HG03066 (cell line): Measurements from ENCODE around the gene GRB14.
"Not testable (repeated sequence)": the region's sequence is repeated elsewhere in the genome, so short reads cannot be mapped to it uniquely, and the experiment has no call there.

Source experiments
- ATAC-seq: cut with Tn5 transposase; IDR thresholded peaks from one replicate; pipeline ENCODE4 v1.9.1; 2021; ENCODE audit warnings: low read depth; ENCODE audit not compliant: unreplicated experiment

The GRB14 gene

GRCh38 chr2:164504253-164504652 lies 117.0 kb downstream of the GRB14 start:
- ATAC-seq, result no peak

- no peak for ATAC-seq
These were observed 122.4 kb downstream of the GRB14 start for GRCh38 chr2:164498836-164499235.

GRCh38 chr2:164496881-164497280 lies 124.4 kb downstream of the GRB14 start:
- ATAC-seq, result no peak

GRCh38 chr2:164496421-164496820 lies 124.9 kb downstream of the GRB14 start:
- ATAC-seq, result no peak

DNA sequence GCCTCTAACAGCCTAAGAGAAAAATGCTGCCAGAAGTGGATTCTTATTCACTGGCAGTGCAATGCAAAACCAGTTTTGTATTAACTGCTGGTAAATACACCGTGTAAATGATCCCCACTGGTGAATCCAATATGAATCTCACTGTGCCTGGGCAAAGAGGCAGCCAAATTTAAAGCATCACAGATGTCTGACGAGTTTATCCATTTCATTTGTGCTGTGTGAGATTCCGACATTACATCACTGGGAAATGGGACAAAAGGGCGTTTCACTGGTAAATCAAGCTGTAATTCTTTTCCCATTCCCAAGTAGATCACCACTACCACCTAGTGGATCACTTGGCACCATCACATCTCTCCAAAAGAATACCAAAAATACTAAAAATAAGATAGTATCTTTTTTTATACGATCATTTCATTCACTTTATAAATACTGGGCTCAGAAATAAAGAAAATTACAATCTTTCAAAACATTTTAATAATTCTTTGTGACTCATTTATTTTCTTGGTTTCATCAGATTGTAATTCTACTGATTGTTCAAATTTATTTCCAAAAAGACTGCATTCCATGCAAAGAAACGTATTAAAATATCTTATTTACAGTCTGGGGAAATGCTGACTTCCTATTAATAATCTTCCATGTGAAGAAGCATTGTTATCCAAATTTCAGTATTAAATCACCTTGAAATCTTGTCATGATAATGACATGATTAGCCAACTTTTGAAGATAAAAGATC lies 125.6 kb downstream of the GRB14 start:
- ATAC-seq, result no peak

- no peak for ATAC-seq
These were observed 135.7 kb downstream of the GRB14 start for GRCh38 chr2:164485541-164485940.

GRCh38 chr2:164479460-164479859 lies 141.8 kb downstream of the GRB14 start:
- ATAC-seq, result no peak

DNA sequence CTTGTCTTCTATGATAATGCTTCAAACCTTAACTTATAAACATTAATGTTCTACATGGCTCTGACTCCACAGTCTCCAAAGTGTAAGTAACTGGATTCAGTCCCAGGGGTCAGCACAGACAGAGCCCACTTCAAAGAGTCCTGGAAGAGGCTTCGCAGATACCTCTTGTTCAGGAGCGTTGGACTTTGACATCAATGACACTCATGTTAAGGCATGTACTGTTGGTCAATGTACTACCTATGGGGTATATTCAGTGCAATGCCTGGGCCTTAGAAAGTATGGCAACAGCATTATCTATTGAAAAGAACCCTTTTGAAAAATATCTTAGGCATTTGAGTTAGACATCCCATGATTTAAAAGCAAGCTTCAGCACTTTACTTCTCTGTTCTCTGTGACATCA lies 143.1 kb downstream of the GRB14 start:
- ATAC-seq, result no peak

- ATAC-seq, result no peak
These were observed 146.4 kb downstream of the GRB14 start for GRCh38 chr2:164474873-164475272.

GRCh38 chr2:164473021-164473420 lies 148.3 kb downstream of the GRB14 start:
- ATAC-seq, result no peak

DNA sequence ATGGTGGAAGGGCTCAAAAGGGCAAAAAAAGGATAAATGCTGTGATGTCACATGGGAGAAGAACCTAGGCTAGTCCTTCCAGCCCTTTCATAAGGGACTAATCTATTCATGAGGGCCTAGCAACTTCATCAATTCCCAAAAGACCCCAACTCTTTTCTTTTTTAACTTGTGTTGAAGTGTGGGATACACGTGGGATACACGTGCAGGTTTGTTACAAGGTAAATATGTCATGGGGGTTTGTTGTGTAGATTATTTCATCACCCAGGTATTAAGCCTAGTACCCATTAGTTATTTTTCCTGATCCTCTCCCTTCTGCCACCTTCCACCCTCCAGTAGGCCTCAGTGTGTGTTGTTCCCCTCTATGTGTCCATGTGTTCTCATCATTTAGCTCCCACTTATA lies 156.2 kb downstream of the GRB14 start:
- ATAC-seq, result not testable (repeated sequence)

GRCh38 chr2:164464376-164464775 lies 156.9 kb downstream of the GRB14 start:
- ATAC-seq, result no peak

- no peak for ATAC-seq
These were observed 162.5 kb downstream of the GRB14 start for GRCh38 chr2:164458792-164459191.

DNA sequence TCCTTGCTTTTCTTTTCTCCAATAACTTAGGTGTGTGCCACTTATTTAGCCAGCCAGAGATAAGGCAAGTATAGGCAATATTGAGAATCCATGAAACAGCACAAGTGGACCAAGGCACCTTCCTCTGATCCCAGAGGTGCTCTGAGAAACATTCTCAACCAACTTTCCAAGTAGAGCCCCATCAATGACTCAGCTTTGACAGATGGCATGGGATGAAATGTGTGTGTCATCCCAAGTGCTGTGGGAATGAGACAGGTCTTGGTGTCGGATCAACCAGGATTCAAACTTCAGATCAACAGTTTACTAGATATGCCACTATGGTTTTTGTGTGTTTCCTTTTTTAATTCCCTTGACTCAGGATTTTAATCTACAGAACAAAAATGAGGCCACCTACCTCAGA lies 164.0 kb downstream of the GRB14 start:
- ATAC-seq, result no peak

DNA sequence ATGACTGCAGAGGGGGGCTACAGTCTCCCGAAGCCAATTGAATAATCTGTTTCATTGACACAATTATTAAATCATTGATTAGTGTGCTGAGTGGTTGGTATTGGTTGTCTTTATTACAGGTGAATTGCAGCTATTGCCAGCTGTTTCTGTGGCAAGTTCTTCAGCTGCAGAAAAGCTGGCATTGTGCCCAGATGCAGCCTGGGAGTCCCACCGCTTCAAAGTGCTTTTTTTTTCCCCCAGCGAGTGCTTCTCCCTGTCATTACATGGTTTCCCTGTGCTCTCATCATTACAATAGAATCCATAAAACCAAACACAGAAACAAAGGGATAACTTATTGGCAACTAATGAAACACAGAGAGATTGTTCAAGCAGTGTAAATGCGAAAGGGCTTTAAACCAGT lies 164.7 kb downstream of the GRB14 start:
- no peak for ATAC-seq

GRCh38 chr2:164453656-164454305 lies 167.5 kb downstream of the GRB14 start:
- ATAC-seq, result no peak

GRCh38 chr2:164450278-164450677 lies 171.0 kb downstream of the GRB14 start:
- ATAC-seq, result no peak

GRCh38 chr2:164449706-164450105 lies 171.6 kb downstream of the GRB14 start:
- no peak for ATAC-seq

DNA sequence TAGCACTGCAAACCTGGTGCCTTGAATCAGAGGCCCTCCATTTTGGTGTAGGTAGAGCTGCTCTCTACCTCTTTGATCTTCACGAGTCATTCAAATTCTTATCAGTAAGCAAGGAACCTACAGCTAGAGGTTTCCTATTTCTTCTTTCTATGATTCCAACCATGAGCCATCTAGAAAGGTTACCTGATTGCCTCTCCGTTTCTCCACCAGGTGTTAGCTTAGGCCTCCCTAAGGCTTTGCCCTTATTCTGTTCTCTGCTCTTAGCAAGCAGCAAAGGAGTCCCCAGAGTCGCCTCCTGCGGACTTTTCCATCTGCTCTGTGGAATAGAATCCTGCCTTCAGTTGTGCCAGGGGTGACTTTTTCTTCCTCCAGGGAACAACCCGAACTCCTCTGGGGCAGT lies 173.6 kb downstream of the GRB14 start:
- ATAC-seq, result no peak
